ENCODE measurements around the gene FA2H.
"Not testable (repeated sequence)": the region's sequence is repeated elsewhere in the genome, so short reads cannot be mapped to it uniquely, and the experiment has no call there.

Gene FA2H, protein sequence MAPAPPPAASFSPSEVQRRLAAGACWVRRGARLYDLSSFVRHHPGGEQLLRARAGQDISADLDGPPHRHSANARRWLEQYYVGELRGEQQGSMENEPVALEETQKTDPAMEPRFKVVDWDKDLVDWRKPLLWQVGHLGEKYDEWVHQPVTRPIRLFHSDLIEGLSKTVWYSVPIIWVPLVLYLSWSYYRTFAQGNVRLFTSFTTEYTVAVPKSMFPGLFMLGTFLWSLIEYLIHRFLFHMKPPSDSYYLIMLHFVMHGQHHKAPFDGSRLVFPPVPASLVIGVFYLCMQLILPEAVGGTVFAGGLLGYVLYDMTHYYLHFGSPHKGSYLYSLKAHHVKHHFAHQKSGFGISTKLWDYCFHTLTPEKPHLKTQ
- total RNA-seq, result 0 reads per million in 2 donors

DNA sequence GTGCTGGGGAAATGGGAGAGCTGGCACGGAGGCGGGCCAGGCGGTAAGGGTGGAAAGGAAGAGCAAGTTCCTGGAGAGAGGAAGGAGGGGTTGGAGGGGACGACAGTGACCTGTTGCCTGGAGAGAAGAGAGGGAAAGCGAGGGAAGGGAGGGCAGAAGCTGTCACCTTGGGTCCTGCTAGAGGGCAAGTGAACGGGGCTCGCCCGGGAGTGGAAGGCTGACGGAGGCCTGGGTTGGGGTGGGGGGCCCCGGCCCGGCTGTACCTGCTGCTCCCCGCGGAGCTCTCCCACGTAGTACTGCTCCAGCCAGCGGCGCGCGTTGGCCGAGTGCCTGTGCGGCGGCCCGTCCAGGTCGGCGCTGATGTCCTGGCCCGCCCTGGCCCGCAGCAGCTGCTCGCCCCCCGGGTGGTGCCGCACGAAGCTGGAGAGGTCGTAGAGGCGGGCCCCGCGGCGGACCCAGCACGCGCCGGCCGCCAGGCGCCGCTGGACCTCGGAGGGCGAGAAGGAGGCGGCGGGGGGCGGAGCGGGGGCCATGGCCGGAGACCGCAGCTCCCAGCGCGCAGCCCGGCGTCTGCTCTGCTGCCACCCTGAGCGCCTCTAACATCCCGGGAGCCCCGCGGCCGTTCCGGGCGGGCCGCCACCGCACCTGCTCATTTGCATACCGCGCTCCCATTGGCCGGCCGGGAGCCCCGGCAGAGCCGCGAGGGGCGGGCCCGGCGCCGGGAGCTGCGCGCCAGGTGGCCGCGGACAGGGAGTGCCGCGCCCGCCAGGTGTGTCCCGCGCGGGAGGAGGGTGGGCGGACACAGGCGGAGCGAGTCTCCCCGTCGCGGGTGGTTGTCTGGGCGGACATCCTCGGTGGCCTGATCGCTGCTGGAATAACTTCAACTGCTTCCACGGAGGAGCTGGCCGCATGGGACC lies at the start of gene FA2H:
Gene FA2H (minus strand): TSS at position 598 of the 917 bp plus-strand sequence. CDS start 65 bp downstream, at position 533.
- peak; percentile 42 for DNase-seq

DNA sequence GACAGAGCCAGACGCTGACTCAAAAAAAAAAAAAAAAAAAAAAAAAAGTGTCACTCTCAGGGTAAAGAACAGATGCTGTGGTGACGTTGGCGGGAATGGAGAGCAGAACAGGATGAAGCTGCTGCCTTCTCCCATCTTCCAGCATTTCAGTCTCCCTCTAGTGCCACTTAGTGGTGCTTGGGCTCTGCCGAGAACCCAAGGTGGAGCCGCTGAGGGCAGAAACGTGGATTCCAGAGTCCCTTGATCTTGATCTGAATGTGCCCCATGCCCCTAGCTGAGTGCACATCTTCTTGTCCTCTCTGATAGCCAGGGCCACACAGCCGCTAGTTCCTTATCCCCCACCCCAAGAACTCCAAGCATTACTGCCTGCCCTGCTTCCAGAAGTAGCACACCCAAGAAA lies 43.2 kb upstream of the FA2H start:
- DNase-seq, result no peak

DNA sequence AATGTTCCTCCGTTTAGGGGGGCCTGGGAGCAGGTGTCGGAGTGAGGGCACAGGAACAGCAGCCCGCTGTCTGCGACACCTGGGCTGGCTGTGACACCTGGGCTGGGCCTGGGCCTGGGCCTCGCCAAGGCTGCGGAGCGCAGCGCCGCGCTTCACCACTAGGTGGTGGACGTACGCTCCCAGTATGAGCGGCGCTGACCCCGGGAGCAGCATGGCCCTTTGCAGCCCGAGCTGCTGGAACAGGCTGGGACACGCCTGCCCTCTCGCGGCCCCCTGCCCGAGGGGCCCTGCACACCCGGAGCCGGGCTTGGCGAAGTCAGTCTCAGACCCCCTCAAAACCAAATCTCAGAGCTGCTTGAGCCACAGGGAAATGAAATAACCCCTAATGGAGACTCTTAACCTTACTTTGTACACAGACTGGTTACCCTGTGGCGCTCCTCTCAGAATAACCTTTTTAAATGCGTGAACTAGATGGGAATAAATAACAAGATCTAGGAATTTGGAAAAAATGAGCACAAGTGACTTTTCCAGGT lies 38.6 kb upstream of the FA2H start:
- DNase-seq, result peak; percentile 28

DNA sequence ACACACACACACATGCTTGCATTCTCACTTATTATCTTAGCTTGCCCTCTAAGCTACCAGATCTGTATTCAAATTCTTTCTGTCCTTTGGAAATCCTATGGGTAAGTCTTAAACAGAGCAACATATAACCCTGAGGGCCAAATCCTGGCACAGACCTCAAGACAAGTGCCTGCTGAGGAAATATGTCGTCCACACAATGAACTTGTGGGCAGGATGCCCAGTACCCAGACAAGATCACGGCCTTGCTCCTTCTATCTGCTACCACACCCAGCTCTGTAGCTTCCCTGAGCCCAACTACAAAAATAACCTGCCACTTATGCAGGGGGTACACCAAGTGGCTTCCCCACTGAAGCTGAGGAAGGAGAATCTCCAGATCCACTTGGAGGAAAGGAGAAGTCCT lies 37.3 kb upstream of the FA2H start:
- DNase-seq, result no peak

DNA sequence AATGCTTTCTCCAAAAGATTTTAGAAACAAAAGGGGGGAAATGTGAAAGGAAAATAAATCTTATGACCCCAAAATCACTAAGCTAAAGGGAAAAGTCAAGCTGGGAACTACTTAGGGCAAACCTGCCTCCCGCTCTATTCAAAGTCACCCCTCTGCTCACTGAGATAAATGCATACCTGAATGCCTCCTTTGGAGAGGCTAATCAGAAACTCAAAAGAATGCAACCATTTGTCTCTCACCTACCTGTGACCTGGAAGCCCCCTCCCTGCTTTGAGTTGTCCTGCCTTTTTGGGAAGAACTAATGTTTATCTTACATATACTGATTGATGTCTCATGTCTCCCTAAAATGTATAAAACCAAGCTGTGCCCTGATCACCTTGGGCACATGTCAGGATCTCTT lies 36.6 kb upstream of the FA2H start:
- not testable (repeated sequence) for DNase-seq

DNA sequence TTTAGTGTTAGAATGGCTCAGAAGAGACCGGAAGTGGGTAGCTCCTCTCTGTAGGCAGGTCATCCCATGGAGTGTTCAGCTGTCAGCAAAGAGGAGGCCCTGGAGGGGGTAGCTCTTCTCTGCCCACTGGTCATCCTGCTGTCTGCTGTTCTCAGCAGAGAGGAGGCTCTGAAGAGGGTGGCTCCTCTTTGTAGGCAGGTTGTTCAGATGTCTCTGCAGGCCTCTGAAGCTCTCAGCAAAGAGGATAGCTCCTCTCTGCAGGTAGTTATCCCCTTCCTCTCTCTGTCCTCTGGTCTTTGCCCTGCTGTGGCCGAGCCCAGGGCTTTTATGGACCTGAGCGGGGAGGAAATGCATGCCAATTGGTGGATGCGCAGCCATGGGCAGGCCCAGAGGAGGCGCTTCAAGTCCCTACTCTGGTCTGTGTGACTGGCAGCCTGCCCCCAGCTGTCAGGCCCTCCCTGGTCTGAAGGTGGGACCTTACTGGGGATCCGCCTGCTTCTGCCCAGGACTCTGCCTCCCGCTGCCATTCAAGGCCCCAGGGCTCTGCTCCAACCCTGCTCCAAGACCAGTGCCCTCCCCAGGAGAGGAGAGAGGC lies 32.5 kb upstream of the FA2H start:
- no peak for DNase-seq

DNA sequence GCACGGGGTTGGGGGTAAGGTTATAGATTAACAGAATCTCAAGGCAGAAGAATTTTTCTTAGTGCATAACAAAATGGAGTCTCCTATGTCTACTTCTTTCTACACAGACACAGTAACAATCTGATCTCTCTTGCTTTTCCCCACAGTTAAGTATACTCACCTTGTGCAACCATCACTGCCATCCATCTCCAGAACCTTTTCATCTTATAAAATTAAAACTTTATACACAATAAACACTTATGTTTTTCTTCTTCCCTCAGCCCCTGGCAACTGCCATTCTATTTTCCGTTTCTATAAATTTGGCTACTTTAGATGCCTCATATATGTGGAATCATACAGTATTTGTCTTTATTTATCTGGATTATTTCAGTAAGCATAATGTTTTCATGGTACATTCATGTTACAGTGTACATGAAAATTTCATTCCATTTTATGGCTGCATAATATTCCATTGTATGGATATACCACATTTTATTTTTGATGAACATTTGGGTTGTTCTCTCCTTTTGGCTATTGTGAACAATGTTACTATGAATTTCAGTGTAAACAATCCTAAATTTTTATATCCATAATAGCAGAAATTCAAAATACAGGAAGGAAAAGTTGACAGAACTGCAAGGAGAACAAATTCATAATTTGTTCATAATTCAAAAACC lies 25.7 kb upstream of the FA2H start:
- no peak for DNase-seq

DNA sequence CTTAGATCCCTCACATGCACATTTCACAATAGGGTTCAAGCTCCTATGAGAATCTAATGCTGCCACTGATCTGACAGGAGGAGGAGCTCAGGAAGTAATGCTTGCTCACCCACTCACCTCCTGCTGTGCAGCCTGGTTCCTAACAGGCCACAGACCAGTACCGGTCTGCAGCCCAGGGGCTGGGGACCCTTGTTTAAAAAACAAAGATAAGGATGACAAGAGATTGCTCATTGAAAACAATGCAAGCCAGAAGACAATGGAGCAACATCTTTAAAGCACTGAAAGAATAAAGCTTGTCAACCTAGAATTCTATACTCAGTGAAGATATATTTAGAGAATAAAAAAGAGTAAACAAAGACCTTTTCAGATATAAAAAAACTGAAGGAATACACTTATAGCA lies 22.8 kb upstream of the FA2H start:
- no peak for DNase-seq

DNA sequence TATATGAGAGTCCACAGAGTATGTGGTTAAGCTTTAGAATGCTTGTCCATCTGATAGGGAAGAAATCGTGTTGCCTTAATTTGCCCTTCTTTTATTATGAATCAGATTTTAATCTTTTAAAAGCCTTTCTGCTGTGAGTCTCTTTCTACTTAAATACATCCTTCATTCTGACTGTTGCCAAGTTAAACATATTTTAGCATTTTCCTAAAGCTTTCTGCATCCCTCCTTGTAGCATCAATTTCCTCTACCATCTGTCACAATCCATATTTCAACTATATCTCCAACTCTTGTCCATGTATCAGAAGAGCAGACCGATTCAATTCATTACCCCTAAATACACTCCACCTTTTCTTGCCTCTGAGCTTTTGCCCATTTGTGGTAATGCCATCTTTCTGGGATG lies 20.5 kb upstream of the FA2H start:
- no peak for DNase-seq

DNA sequence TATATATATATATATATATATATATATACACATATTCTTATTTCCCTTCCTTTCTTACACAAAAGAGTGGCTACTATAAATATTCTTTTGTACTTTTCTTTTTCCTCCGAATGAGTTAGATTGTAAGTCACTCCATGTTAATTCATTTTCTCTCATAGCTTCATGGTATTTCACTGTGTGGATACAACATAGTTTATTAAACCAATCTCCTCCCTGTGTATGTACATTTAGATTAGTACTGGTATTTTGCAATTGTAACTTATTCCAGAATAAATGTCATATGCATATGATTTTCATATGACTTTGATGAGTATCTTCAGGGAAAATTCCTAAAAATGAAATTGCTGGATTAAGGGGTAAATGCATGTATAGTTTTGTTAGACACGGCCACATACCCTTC lies 20.0 kb upstream of the FA2H start:
- no peak for DNase-seq

DNA sequence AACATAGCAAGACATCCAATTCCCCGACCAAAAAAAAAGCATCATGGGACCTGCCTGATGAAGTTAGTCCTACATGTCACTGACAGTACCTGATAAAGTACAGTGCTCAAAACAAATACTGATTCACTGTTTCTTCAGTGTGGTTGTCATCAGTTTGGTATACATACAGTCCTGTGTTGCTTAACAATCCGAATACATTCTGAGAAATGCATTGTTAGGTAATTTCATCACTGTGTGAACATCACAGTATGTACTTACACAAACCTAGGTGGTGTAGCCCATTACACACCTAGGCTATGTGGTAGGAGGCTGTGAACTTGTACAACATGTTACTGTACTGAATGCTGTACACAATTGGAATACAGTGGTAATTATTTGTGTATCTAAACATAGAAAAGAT lies 19.0 kb upstream of the FA2H start:
- no peak for DNase-seq

DNA sequence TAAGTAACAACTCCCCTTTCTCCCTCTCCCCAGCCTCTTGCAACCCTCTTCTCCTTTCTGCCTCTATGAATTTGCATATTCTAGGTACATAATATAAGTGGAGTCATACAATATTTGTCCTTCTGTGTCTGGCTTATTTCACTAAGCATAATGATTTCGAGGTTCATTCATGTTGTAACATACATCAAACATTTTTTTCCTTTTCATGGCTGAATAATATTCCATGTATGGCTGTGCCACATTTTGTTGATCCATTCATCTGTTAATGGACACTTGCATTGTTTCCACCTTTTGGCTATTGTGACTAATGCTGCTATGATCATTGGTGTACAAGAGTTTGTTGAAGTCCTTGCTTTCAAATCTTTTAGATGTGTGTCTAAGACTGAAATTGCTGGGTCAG lies 17.6 kb upstream of the FA2H start:
- no peak for DNase-seq

DNA sequence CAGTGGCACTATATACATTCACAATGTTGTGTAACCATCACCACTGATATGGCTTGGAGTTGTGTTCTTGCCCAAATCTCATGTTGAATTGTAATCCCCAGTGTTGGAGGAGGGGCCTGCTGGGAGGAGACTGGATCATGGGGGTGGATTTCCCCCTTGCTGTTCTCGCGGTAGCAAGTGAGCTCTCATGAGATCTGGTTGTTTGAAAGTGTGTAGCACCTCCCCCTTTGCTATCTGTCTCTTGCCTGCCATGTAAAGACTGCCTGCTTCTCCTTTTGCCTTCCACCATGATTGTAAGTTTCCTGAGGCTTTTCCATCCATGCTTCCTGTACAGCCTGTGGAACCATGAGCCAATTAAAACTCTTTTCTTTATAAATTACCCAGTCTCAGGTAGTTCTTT lies 17.1 kb upstream of the FA2H start:
- not testable (repeated sequence) for DNase-seq

DNA sequence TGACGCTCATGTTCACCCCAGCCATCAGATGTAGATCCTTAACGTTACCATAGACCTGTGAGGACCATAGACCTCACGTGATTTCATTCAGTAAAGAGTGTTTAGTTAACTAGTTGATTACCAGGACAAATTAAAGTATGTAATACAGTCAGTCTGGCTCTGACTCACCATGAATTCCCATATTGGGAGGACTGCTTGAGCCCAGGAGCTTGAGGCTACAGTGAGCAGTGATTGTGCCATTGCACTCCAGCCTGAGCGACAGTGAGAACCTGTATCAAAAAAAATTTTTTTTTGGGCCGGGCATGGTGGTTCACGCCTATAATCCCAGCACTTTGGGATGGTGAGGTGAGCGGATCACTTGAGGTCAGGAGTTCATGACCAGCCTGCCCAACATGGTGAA lies 13.5 kb upstream of the FA2H start:
- DNase-seq, result no peak

DNA sequence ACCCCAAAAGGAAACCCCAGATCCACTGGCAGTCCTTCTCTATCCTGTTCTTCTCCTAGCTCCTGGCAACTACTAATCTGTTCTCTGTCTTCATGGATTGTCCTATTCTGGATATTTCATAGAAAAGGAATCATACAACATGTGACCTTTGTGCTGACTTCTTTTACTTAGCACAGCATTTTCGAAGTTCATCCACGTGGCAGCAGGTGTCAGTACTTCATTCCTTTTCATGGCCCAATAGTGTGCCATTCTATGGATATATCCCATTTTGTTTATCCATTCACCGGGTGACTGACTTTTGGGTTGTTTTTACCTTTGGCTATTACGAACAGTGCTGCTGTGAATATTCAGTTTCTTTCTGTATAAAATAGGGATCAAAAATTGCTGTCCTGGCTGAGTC lies 10.4 kb upstream of the FA2H start:
- no peak for DNase-seq

DNA sequence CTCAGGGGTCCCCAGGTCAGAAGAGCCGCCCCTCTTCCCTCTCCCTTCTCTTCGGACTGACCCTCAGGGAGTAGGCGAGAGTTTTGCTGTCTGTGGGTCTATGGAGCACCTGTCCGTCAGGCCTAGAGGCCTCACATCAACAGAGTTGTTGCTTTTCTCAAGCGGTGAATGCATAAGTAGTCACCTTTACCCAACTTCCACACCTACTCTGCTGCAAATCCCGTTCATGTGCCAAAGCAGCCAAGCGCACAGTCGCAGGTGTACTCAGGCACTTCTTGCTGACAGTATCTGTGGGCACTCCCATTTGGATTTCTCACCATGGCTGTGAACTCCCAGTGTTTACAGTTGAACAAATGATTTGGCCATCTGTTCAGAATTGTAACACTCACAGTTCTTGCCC lies 4.0 kb upstream of the FA2H start:
- DNase-seq, result no peak

DNA sequence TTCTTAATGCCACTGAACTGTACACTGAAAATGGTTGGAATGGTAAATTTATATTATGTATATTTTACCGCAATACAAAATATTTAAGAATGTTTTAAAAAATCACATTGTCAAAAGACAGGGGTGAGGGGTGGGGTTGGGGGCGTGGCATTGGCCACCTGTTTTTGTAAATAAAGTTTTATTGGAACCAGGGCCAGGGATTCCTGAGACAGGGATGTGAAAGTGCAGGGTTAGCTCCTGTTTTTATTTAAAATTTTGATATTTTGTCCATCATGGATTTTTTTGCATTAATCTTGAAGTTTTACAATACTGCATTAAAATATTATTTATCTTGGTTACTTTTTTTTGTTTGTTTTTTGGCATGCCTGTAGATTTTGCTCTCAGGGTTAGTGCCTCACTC lies 2.3 kb upstream of the FA2H start:
- no peak for DNase-seq

DNA sequence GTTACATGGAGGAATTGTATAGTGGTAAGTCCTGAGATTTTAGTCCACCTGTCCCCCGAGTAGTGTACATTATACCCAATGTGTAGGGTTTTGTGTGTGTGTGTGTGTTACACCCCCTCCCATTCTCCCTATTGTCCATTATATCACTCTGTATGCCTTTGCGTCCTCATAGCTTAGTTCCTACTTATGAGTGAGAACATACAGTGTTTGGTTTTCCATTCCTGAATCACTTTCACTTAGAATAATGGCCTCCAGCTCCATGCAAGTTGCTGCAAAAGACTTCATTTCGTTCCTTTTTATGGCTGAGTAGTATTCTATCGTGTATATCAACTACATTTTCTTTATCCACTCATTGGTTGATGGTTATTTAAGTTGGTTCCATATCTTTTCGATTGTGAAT lies 635 bp upstream of the FA2H start:
- DNase-seq, result no peak

DNA sequence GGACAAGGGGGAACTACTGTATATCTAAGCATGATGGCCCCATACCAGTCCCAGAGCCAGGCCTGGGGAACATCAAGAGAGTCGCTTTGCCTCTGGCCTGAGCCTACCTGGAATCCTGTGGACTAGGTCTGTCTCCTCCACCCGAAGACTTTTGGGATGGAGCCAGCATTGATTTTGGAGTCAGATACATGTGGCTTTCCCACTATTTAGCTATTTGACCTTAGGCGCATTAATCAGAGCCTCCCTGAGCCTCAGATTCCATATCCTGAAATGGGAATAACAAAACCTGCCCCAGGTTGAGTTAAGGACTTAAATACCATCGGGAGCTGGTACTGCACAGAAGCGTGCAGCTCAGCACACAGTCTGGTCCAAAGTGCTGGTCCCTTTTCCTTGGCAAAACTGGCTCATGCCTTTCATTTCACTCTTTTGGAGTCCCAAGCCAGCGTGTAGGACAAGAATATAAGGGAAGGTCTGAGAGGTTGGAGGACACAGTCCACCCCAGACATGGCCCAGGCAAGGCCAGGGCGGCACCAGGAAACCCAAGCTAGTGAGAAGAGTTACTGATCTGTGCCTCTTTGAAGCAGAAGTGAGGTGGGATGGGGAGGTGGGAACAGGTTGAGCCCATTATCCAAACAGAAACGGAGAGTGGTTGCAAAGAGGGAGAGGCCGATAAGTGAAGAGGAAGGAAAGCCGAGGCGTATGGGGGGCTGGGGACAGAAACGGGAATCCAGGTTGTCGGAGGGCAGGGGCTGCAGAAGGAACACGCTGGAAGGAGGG lies 986 bp downstream of the FA2H start:
- DNase-seq, result no peak

DNA sequence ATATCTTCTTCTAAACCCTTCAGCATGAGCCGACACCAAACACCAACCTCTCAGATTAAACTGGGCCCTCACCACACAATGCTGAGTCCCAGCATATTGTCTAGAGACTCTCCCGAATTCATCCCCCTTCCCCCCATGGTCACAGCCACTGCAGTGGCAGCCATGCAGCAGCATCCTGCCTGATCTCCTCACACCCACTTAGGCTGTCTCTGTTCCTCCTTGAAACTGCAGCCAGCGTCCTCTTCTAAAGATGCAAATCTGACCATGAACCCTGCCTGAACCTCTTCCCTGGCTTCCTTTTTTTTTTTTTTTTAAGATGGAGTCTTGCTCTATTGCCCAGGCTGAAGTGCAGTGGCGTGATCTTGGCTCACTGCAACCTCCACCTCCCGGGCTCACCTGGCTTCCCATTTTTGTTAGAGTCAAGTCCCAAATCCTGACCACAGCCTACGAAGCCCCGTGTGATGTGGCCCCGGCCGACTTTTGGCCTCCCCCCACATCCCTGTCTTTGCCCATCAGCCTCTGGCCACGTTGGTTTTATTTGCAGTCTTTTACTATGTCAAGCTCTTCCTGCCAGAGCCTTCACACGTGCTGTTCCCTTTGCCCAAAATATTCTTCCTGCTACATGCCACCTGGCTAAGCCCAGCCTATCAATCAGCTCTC lies 2.8 kb downstream of the FA2H start:
- no peak for DNase-seq

DNA sequence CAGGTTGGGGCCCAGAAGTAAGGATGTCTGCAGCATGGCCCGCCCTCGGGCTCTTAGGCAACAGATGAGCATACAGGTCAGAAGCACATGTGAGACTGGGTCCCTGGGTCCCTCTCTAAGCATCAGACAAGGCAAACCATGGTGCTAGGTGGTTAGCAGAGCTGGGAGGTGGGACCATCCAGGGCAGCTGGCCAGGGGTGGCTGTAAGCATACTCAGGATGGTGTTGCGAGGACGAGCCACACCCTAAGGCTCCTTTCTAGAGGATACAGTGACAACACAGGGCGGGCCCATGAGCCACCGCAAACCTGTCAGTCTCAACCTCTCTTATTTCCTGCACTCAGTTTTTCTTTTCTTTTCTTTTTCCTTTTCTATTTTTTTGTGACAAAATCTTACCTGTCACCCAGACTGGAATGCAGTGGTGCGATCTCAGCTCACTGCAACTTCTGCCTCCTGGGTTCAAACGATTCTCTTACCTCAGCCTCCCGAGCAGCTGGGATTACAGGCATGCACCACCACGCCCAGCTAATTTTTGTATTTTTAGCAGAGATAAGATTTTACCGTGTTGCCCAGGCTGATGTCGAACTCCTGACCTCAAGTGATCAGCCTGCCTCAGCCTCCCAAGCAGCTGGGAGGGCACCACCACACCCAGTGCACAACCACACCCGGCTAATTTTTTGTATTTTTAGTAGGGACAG lies 3.6 kb downstream of the FA2H start:
- no peak for DNase-seq

Measured in activated gamma-delta T cell (primary cell).